ENCODE measurements around the gene PCDH15. TPM values are rescaled to one million over a fixed set of nuclear protein-coding genes. Genes with fewer than 3 reads are reported as not detected.

The PCDH15 gene
- total RNA-seq, 1 donor from 2014 or later, result 2.1 TPM

- no peak for ATAC-seq
- intact Hi-C loops (cut with DNase I), result no loop called here
- H3K27me3 ChIP-seq (ENCODE audit: low read depth), result no peaks in the 10 kb centered on the region
These were observed 541.9 kb downstream of the PCDH15 start for GRCh38 chr10:54259104-54259503.

GRCh38 chr10:54234832-54235231 lies 566.2 kb downstream of the PCDH15 start:
- ATAC-seq, result no peak

More at GRCh38 chr10:54259104-54259503, 541.9 kb downstream of the PCDH15 start:
- H3K9me3 ChIP-seq, result no peaks in the 10 kb centered on the region
- no peak for DNase-seq
- H3K4me3 ChIP-seq, result no peak overlapping the region
- H3K27ac ChIP-seq, result no peak overlapping the region
- TF ChIP-seq CTCF (IDR thresholded peaks at IDR 0.05), result no peak
- no peaks in the 10 kb centered on the region for H3K36me3 ChIP-seq
- no peaks in the 10 kb centered on the region for H3K4me1 ChIP-seq

GRCh38 chr10:54203401-54203800 lies 597.6 kb downstream of the PCDH15 start:
- ATAC-seq, result no peak
- intact Hi-C loops (cut with DNase I), result no loop called here
- H3K9me3 ChIP-seq, result no peaks in the 10 kb centered on the region
- no peaks in the 10 kb centered on the region for H3K27me3 ChIP-seq (ENCODE audit: low read depth)
- no peaks in the 10 kb centered on the region for H3K36me3 ChIP-seq
- no peak for DNase-seq
- no peaks in the 10 kb centered on the region for H3K4me1 ChIP-seq
- no peak for TF ChIP-seq CTCF (IDR thresholded peaks at IDR 0.05)
- no peak overlapping the region for H3K27ac ChIP-seq
- no peak overlapping the region for H3K4me3 ChIP-seq

More at GRCh38 chr10:54234832-54235231, 566.2 kb downstream of the PCDH15 start:
- no peaks in the 10 kb centered on the region for H3K4me1 ChIP-seq
- H3K27ac ChIP-seq, result no peak overlapping the region
- no peaks in the 10 kb centered on the region for H3K36me3 ChIP-seq
- no peaks in the 10 kb centered on the region for H3K9me3 ChIP-seq
- no peak overlapping the region for H3K4me3 ChIP-seq
- H3K27me3 ChIP-seq (ENCODE audit: low read depth), result no peaks in the 10 kb centered on the region
- no peak for TF ChIP-seq CTCF (IDR thresholded peaks at IDR 0.05)
- intact Hi-C loops (cut with DNase I), result no loop called here
- DNase-seq, result no peak

GRCh38 chr10:54198051-54198450 lies 603.0 kb downstream of the PCDH15 start:
- no peak for TF ChIP-seq CTCF (IDR thresholded peaks at IDR 0.05)
- intact Hi-C loops (cut with DNase I), result no loop called here
- Histone ChIP-seq H3K9me3 (no peaks in the 10 kb centered on the region), H3K36me3 (no peaks in the 10 kb centered on the region), H3K27ac (no peak overlapping the region), H3K27me3 (ENCODE audit: low read depth) (no peaks in the 10 kb centered on the region), H3K4me1 (no peaks in the 10 kb centered on the region), H3K4me3 (no peak overlapping the region)
- ATAC-seq (no peak), DNase-seq (no peak)

- no peaks in the 10 kb centered on the region for H3K36me3 ChIP-seq
- ATAC-seq (no peak), DNase-seq (no peak)
- no peak for TF ChIP-seq CTCF (IDR thresholded peaks at IDR 0.05)
- no peak overlapping the region for H3K27ac ChIP-seq
- intact Hi-C loops (cut with DNase I), result no loop called here
- no peaks in the 10 kb centered on the region for H3K9me3 ChIP-seq
- no peaks in the 10 kb centered on the region for H3K27me3 ChIP-seq (ENCODE audit: low read depth)
- H3K4me3 ChIP-seq, result no peak overlapping the region
- H3K4me1 ChIP-seq, result no peaks in the 10 kb centered on the region
These were observed 606.2 kb downstream of the PCDH15 start for GRCh38 chr10:54194806-54195205.

GRCh38 chr10:54159924-54160323 lies 641.1 kb downstream of the PCDH15 start:
- no peak for ATAC-seq

More at GRCh38 chr10:54159924-54160323, 641.1 kb downstream of the PCDH15 start:
- intact Hi-C loops (cut with DNase I), result no loop called here
- Histone ChIP-seq H3K4me3 (no peak overlapping the region), H3K27ac (no peak overlapping the region), H3K27me3 (ENCODE audit: low read depth) (no peaks in the 10 kb centered on the region), H3K9me3 (no peaks in the 10 kb centered on the region), H3K4me1 (no peaks in the 10 kb centered on the region), H3K36me3 (no peaks in the 10 kb centered on the region)
- no peak for TF ChIP-seq CTCF (IDR thresholded peaks at IDR 0.05)
- DNase-seq, result no peak
